GM18511 (cell line): Measurements from ENCODE around the gene TMEM11.
"Not testable (repeated sequence)": the region's sequence is repeated elsewhere in the genome, so short reads cannot be mapped to it uniquely, and the experiment has no call there.

Experiments used
- ATAC-seq: cut with Tn5 transposase; IDR thresholded peaks from one replicate; pipeline ENCODE4 v1.9.1; 2021; ENCODE audit warnings: mild to moderate bottlenecking, moderate library complexity; ENCODE audit not compliant: unreplicated experiment

The TMEM11 gene

DNA sequence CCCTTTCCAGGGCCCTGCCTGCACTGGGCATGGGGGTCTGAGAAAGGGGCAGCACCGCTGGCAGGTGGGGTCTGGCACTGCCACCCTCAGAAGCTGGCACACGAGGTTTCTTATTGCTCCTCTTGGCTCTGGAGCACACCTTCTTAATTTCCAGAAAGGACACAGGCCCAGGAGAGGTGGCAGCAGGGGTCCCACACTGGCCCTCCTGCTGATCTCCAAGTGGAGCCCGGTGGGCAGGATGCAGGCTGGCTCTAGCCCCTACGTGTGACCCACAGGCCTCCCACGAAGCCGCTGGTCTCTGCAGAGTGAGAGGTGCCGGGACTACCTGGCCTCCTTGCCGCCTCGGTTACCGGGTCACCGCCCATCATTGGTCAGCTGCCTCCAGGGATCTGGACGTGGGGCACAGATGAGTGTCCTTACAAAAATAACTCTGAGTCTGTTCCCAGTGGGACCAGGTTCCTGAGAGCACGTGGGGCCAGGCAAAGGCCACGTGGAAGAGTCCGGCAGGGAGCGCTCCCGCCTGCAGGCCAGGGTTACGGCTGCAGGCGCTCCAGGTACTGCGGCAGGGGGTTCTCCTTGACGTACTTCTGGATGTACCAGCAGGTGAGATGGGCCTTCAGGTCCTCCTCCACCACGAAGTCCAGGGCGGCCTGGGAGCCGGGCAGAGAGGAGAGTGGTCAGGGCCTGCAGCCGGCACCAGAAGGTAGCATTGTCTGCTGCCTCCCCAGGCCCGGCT, 29.0 kb upstream of the TMEM11 start:
- ATAC-seq: no peak

DNA sequence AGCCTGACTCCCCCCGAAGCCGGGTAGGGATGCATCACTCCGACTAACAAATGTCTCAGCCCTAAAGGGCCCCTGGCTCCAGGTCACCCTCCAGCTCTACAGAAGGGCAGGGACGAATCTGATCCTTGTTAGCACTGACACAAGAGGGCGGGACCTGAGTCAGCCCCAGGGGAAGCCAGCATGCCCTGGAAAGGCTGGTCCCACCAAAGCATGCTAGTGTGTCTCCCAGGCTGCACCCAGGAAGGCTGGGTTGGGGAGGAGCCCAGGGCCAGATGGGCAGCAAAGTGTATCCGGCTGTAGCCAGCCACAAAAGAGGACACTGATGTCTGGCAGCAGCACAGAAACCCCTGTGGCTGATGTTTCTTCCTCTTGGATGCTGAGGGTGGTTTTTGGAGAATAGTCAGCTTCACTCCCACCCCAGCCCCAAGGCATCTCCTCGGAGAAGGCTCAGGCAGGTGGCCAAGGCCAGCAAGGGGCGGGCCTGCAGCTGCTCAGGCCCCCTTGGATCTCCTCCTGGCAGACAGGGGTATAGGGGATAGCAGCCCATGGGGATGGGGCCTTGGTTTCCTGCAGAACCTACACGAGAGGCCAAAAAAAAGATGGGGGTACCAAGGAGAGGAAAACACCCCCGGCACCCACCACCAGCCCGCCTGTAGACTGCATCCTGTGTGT, 28.2 kb upstream of the TMEM11 start:
- ATAC-seq: no peak

- ATAC-seq: no peak
Measured at GRCh38 chr17:21241564-21241963, 27.6 kb upstream of the TMEM11 start.

GRCh38 chr17:21240369-21241055, 26.6 kb upstream of the TMEM11 start:
- ATAC-seq: no peak

GRCh38 chr17:21239680-21240368, 25.9 kb upstream of the TMEM11 start:
- no peak for ATAC-seq

DNA sequence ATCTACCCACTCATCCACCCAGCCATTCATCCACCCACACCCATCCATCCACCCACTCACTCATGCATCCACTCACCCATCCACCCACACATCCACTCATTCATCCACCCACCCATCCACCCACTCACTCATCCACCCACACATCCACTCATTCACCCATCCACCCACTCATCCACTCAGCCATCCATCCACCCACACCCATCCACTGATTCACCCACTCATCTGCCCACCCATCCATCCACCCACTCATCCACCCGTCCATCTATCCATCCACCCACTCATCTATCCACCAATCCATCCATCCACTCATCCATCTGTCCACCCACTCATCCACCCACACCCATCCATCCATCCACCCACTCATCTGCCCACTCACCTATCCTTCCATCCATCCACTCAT, 22.0 kb upstream of the TMEM11 start:
- ATAC-seq: no peak

DNA sequence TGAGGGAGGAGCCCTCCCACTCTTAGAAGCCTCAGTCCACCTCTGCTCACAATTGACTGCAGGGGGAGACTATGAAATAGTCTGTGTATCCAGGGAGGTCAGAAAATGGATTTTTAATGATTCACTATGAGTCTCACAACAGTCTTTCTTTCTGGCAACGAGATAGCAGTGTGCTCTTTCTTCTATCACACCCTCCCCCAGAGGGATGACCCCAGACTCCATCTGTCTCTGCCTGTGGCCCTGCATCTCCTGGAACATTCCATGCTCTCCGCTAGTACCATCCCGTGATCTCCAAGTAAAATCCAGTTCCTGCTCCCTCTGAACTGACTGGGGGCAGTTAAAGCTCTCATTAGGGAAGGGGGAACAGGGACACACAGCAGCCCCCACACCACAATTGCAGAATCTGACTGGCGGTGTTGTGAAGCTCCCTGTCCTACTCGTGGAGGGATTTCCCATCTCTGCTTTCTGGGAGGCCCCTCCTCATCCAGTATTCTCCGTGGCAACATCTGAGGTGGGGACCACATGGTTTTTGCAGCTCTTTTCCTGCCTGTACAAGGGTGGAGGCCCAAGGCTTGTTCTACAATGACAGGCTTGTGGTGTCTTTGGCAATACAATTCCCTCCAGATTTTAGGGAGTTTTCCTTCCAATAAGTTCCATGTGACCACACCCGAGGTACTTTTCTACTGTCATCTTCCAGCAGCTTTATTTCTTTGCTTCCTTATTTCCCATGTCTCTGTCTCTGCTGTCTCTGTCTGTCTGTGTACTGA, 19.8 kb upstream of the TMEM11 start:
- ATAC-seq: no peak

- no peak for ATAC-seq
Measured at GRCh38 chr17:21232033-21232749, 18.2 kb upstream of the TMEM11 start.

DNA sequence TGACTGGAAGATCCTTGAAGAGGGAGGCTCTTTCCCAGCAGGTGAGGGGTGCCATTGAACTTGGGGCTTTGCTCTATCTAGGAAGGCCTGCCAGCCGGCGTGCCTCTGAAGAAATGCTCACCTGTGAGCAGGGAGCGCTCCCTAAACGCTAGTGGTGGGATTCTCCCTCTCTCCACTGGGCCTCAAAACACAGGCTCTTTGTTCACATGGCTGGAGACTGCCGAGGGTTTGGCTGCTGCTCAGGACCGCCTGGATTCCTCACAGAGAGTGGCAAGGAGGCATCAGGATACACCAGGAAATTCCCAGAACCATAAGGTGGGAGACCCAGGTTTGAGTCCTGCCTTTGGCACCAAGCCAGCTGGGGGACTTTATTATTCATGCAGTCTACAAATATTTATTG, 17.6 kb upstream of the TMEM11 start:
- ATAC-seq: no peak

DNA sequence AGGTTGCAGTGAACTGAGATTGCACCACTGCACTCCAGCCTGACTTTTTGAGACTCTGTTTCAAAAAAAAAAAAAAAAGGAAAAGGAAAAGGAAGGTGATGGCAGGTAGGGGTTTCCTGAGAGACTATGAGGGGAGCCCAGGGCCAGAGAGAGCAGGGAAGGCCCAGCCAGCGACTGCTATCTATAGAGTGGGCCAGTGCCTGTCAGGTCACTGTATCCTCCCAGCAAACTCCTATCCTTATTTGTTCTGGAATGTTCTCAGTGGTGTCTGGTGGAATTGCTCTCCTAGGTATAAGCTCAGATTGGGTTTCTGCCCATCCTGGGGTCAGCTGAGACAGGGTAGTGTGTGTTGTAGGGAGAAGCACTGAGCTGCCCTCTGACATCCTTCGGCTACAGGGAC, 14.9 kb upstream of the TMEM11 start:
- ATAC-seq: no peak

- ATAC-seq: no peak
Measured at GRCh38 chr17:21228111-21228510, 14.2 kb upstream of the TMEM11 start.

- not testable (repeated sequence) for ATAC-seq
Measured at GRCh38 chr17:21227277-21227676, 13.3 kb upstream of the TMEM11 start.

GRCh38 chr17:21223086-21223485, 9.1 kb upstream of the TMEM11 start:
- no peak for ATAC-seq

GRCh38 chr17:21218831-21219380, 4.9 kb upstream of the TMEM11 start:
- ATAC-seq: no peak

DNA sequence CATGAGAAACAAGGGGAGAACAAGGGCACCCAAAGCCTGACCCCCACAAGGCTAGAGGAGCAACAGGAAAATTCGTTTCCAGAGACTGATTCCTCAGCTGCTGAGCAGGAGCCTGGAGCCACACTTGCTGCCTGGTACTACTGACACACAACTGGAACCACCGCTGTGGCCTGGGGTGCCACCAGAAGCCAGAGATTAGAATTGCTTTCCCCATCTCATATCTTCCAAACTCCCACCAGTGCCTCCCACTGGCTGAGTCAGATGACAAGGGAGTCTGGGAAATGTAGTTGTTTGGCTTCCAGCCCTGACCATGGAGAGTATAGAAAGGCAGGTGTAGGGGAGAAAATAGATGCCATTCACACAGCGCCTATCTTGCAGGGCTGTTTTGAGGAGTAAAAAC, 4.1 kb upstream of the TMEM11 start:
- ATAC-seq: no peak

DNA sequence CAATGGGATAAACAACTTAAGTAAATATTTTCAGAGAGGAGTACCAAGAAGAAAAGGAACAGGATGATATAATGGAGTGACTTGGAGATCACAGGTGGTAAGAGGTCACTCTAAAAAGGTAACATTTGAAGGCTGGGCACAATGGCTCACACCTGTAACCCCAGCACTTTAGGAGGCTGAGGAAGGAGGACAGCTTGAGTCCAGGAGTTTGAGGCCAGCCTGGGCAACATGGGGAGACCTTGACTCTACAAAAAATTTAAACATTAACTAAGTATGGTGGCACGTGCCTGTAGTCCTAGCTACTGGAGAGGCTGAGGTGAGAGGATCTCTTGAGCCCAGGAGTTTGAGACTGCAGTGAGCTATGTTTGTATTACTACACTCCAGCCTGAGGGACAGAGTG, 3.4 kb upstream of the TMEM11 start:
- no peak for ATAC-seq

DNA sequence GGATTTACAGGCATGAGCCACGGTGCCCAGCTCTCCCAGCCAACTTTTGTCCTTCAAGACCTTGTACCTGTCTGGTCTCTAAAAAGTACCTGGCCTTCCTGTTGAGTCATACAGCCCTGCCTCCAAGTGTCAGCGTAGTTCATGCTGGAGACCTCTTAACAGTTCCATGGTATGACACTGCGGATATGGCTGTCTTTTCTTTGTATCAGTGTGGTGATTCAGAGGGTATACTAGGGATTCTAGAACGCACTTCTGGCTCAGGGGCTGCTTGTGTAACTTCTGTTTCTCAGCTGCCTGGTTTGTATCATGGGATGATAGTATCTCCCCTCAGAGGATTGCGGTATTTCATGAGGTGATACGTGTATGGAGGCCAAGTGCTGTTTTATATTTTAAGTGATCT, 2.0 kb upstream of the TMEM11 start:
- ATAC-seq: no peak

DNA sequence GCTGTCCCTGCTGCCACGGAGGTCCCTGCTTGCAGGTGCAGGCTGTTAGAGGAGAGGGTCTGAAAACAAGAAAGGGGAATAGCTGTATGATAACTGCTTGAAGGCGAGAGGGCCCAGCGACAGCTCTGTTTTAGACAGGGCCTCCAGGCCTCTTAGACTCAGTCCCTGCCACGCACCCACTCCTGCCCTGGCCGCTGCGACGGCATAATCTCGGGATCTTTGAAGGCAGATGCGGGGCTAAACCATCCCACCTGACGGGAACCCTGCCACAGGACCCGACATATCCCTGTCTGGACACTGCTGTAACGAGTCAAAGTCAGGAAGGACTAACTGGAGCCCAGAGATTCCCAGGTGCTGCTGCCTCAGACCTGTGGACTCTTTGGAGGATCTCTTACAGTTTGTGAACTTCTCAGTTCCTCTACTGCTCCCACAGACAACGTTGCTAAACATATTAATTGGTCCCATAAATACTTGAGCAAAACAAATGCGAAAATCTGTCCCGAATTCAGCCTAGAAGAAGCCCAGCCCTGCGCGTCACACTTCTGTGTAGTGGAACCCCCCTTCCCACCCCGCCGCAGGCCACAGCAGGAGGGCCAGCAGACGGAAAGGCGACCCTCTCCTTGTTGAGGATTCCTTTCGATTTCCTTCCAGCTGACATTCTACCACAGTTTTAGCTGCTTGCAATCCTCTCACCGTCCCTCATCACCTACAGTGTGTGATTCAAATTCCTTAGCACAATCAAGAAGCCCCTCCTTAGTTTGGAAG, 998 bp upstream of the TMEM11 start:
- peak; percentile 16 for ATAC-seq

DNA sequence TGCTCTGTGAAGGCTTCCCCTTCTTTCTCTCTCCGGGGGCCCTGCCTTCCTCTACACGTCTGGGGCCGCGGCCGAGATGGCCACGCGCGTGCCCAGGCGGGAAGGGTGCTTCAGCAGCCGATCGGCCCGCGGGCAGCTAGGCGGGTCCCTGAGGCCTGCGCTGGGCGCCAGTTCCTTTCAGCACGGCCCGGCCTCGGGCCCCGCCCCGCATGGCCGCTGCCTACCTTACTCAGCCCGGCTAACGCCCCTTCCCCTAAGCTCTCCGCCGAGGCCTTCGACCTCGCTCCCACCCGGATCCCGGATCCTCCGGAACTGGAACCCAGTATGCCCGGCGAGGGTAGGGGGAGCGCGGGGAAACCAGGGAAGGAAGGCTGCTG, 335 bp downstream of the TMEM11 start:
- ATAC-seq: peak; percentile 14
